GM18520 (cell line): ENCODE measurements around the gene FSTL4.

Source experiments
- ATAC-seq: cut with Tn5 transposase; IDR thresholded peaks from one replicate; pipeline ENCODE4 v1.9.1; 2021; ENCODE audit not compliant: unreplicated experiment

Gene FSTL4

GRCh38 chr5:133155326-133155969, 456.9 kb downstream of the FSTL4 start:
- ATAC-seq, result no peak

- ATAC-seq, result no peak
Observed at GRCh38 chr5:133154274-133155075, 457.9 kb downstream of the FSTL4 start.

- no peak for ATAC-seq
Observed at GRCh38 chr5:133150909-133151544, 461.3 kb downstream of the FSTL4 start.

GRCh38 chr5:133149345-133149744, 463.0 kb downstream of the FSTL4 start:
- no peak for ATAC-seq

- ATAC-seq, result no peak
Observed at GRCh38 chr5:133147815-133148567, 464.4 kb downstream of the FSTL4 start.

GRCh38 chr5:133147411-133147810, 464.9 kb downstream of the FSTL4 start:
- ATAC-seq, result no peak
